ENCODE results near the gene ARX.

ARX gene

DNA sequence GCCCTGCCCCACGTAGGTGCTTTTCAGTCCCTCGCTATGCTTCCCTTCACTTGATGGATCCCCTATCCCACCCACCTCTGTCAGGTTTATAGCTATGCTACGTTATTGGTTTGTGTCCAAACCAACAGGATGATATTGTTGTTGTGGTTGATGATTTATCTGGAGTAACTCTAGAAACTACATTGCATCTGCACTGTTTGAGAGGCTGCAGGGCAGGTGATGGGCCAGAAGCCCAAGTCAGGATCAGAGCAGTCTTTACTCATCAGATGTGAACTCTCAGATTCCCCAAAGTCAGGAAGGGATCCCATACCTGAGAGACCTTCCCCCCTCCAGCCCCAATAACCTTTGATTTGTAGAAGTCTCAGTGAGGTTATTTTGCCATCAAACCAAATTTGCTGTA is 34.7 kb downstream of the ARX start:
- no peak for TF ChIP-seq CTCF (IDR thresholded peaks at IDR 0.05; ENCODE audit: insufficient read depth, low read length, poor library complexity, severe bottlenecking)
- H3K27me3 ChIP-seq (replicated peaks; ENCODE audit: control insufficient read depth, insufficient read depth, low read length): no peaks in the 10 kb centered on the region
- DNase-seq (ENCODE audit: extremely low read depth, insufficient read length): no peak
- H3K36me3 ChIP-seq (ENCODE audit: control insufficient read depth, insufficient read depth, low read length): no peaks in the 10 kb centered on the region
- H3K4me3 ChIP-seq (replicated peaks; ENCODE audit: low read depth, low read length): no peak overlapping the region

GRCh38 chrX:24979081-24979480 is 36.7 kb downstream of the ARX start:
- DNase-seq (ENCODE audit: extremely low read depth, insufficient read length): no peak
- Histone ChIP-seq H3K27me3 (replicated peaks; ENCODE audit: control insufficient read depth, insufficient read depth, low read length) (no peaks in the 10 kb centered on the region), H3K4me3 (replicated peaks; ENCODE audit: low read depth, low read length) (no peak overlapping the region), H3K36me3 (ENCODE audit: control insufficient read depth, insufficient read depth, low read length) (no peaks in the 10 kb centered on the region)
- no peak for TF ChIP-seq CTCF (IDR thresholded peaks at IDR 0.05; ENCODE audit: insufficient read depth, low read length, poor library complexity, severe bottlenecking)

DNA sequence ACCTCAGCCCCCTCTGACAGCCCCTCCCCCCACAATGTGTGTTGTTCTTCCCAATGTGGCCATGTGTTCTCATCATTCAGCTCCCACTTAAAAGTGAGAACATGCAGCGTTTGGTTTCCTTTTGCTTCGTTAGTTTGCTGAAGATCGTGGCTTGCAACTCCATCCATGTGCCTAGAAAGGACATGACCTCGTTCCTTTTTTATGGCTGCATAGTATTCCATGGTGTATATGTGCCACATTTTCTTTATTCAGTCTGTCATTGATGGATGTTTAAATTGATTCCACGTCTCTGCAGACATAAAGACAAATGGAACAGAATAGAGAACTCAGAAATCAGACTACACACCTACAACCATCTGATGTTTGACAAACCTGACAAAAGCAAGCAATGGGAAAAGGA is 46.0 kb downstream of the ARX start:
- DNase-seq (ENCODE audit: extremely low read depth, insufficient read length): no peak
- no peak for TF ChIP-seq CTCF (IDR thresholded peaks at IDR 0.05; ENCODE audit: insufficient read depth, low read length, poor library complexity, severe bottlenecking)
- Histone ChIP-seq H3K36me3 (ENCODE audit: control insufficient read depth, insufficient read depth, low read length) (no peaks in the 10 kb centered on the region), H3K4me3 (replicated peaks; ENCODE audit: low read depth, low read length) (no peak overlapping the region), H3K27me3 (replicated peaks; ENCODE audit: control insufficient read depth, insufficient read depth, low read length) (no peaks in the 10 kb centered on the region)

GRCh38 chrX:24965372-24965771 is 50.4 kb downstream of the ARX start:
- Histone ChIP-seq H3K36me3 (ENCODE audit: control insufficient read depth, insufficient read depth, low read length) (no peaks in the 10 kb centered on the region), H3K4me3 (replicated peaks; ENCODE audit: low read depth, low read length) (no peak overlapping the region), H3K27me3 (replicated peaks; ENCODE audit: control insufficient read depth, insufficient read depth, low read length) (no peaks in the 10 kb centered on the region)
- DNase-seq (ENCODE audit: extremely low read depth, insufficient read length): no peak
- no peak for TF ChIP-seq CTCF (IDR thresholded peaks at IDR 0.05; ENCODE audit: insufficient read depth, low read length, poor library complexity, severe bottlenecking)

- no peak for TF ChIP-seq CTCF (IDR thresholded peaks at IDR 0.05; ENCODE audit: insufficient read depth, low read length, poor library complexity, severe bottlenecking)
- DNase-seq (ENCODE audit: extremely low read depth, insufficient read length): no peak
Observed at GRCh38 chrX:24963823-24964222, 51.9 kb downstream of the ARX start.

DNA sequence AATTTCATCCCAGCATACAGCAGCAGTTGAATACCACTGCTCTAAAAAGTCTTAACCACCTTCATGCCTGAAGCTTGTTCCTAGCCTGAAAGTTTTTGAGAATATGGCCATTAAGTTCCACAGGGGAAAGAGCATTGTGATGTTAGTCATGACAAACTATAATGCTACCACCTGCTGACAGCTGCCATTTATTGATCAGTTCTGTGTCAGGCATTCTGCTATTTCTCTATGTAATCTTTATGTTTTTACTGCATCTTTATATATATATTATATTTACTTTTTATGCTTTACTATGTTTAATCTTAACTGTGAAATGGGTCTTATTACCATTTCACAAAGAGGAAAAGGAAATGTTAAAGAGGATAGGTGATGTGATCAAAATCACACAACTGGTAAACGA is 54.0 kb downstream of the ARX start:
- no peak for DNase-seq (ENCODE audit: extremely low read depth, insufficient read length)
- Histone ChIP-seq H3K4me3 (replicated peaks; ENCODE audit: low read depth, low read length) (no peak overlapping the region), H3K36me3 (ENCODE audit: control insufficient read depth, insufficient read depth, low read length) (no peaks in the 10 kb centered on the region), H3K27me3 (replicated peaks; ENCODE audit: control insufficient read depth, insufficient read depth, low read length) (no peaks in the 10 kb centered on the region)
- TF ChIP-seq CTCF (IDR thresholded peaks at IDR 0.05; ENCODE audit: insufficient read depth, low read length, poor library complexity, severe bottlenecking): no peak

More at GRCh38 chrX:24963823-24964222, 51.9 kb downstream of the ARX start:
- no peaks in the 10 kb centered on the region for H3K36me3 ChIP-seq (ENCODE audit: control insufficient read depth, insufficient read depth, low read length)
- no peaks in the 10 kb centered on the region for H3K27me3 ChIP-seq (replicated peaks; ENCODE audit: control insufficient read depth, insufficient read depth, low read length)
- no peak overlapping the region for H3K4me3 ChIP-seq (replicated peaks; ENCODE audit: low read depth, low read length)
